ENCODE measurements around the gene RAG1.

- TF ChIP-seq YY1 (IDR thresholded peaks at IDR 0.05; ENCODE audit: insufficient read depth, insufficient read length) (no peak), SUZ12 (IDR thresholded peaks at IDR 0.05; ENCODE audit: extremely low read depth, insufficient read depth, insufficient read length) (no peak), ZNF274 (IDR thresholded peaks at IDR 0.05; ENCODE audit: low read depth, low read length) (no peak)
Observed at GRCh38 chr11:36586543-36586942, 18.7 kb downstream of the RAG1 start.

All from NT2/D1 (cell line).